SK-N-SH treated with all-trans-retinoic acid at 6 μM for 48 hours (cell line): ENCODE results near the gene RNF112.

Experiments used
- ATAC-seq: fragments of 200-7000 bp; cut with Tn5 transposase; 3 replicates; pipeline ENCODE4 v1.9.1; 2020; ENCODE audit warnings: mild to moderate bottlenecking, moderate library complexity
- ARNTL ChIP-seq: fragments of 450-650 bp; formaldehyde crosslinking; IDR thresholded peaks from 2 replicates; pipeline ENCODE4 v1.5.0; 2020; ENCODE audit warnings: low read depth, mild to moderate bottlenecking, moderate library complexity, borderline replicate concordance
- BACH2 ChIP-seq: fragments of 250-450 bp; sonication (Bioruptor Pico); IDR thresholded peaks from 2 replicates; pipeline ENCODE4 v1.9.0; 2021; ENCODE audit warnings: mild to moderate bottlenecking, borderline replicate concordance
- CREB5 ChIP-seq: fragments of 250-450 bp; sonication (Bioruptor Pico); IDR thresholded peaks from 2 replicates; pipeline ENCODE4 v1.5.1; 2020; ENCODE audit warnings: low read depth, mild to moderate bottlenecking, moderate library complexity
- CSDC2 ChIP-seq: fragments of 250-450 bp; sonication (Bioruptor Pico); IDR thresholded peaks from 2 replicates; pipeline ENCODE4 v1.5.0; 2020; ENCODE audit warnings: mild to moderate bottlenecking, moderate library complexity
- CSRNP3 ChIP-seq: fragments of 250-450 bp; sonication (Bioruptor Pico); IDR thresholded peaks from 2 replicates; pipeline ENCODE4 v1.5.1; 2021; ENCODE audit warnings: mild to moderate bottlenecking, moderate library complexity
- ESRRG ChIP-seq: fragments of 250-450 bp; sonication (Bioruptor Pico); IDR thresholded peaks from 2 replicates; pipeline ENCODE4 v1.6.1; 2021; ENCODE audit warnings: mild to moderate bottlenecking
- GLIS3 ChIP-seq: fragments of 250-450 bp; sonication (Bioruptor Pico); IDR thresholded peaks from 2 replicates; pipeline ENCODE4 v1.5.0; 2020; ENCODE audit warnings: mild to moderate bottlenecking, moderate library complexity
- ISL1 ChIP-seq: fragments of 250-450 bp; sonication (Bioruptor Pico); IDR thresholded peaks from 2 replicates; pipeline ENCODE4 v2.1.2; 2022; ENCODE audit warnings: mild to moderate bottlenecking, moderate library complexity
- OSR1 ChIP-seq: fragments of 250-450 bp; sonication (Bioruptor Pico); IDR thresholded peaks from 2 replicates; pipeline ENCODE4 v1.8.0; 2022; ENCODE audit warnings: moderate library complexity, mild to moderate bottlenecking, inconsistent platforms
- POU6F1 ChIP-seq: fragments of 250-450 bp; sonication (Bioruptor Pico); IDR thresholded peaks from 2 replicates; pipeline ENCODE4 v1.8.0; 2021; ENCODE audit warnings: low read depth, mild to moderate bottlenecking, moderate library complexity, borderline replicate concordance
- PPARA ChIP-seq: fragments of 250-450 bp; sonication (Bioruptor Pico); IDR thresholded peaks from 2 replicates; pipeline ENCODE4 v1.5.0; 2020; ENCODE audit warnings: mild to moderate bottlenecking, borderline replicate concordance
- RARB ChIP-seq: fragments of 250-450 bp; sonication (Bioruptor Pico); IDR thresholded peaks from 2 replicates; pipeline ENCODE4 v1.8.0; 2021; ENCODE audit warnings: mild to moderate bottlenecking, moderate library complexity
- SNAI2 ChIP-seq: fragments of 250-450 bp; sonication (Bioruptor Pico); IDR thresholded peaks from 2 replicates; pipeline ENCODE4 v1.5.0; 2020; ENCODE audit warnings: mild to moderate bottlenecking, moderate library complexity
- TCF4 ChIP-seq: fragments of 250-450 bp; sonication (Bioruptor Pico); IDR thresholded peaks from 2 replicates; pipeline ENCODE4 v1.8.0; 2021; ENCODE audit warnings: mild to moderate bottlenecking, moderate library complexity, borderline replicate concordance
- TOX ChIP-seq: fragments of 250-450 bp; sonication (Bioruptor Pico); IDR thresholded peaks from 2 replicates; pipeline ENCODE4 v1.8.0; 2021; ENCODE audit warnings: mild to moderate bottlenecking, moderate library complexity, borderline replicate concordance
- ZC3H10 ChIP-seq: fragments of 250-450 bp; sonication (Bioruptor Pico); IDR thresholded peaks from 2 replicates; pipeline ENCODE4 v1.5.1; 2021; ENCODE audit warnings: mild to moderate bottlenecking, moderate library complexity
- ZFP3 ChIP-seq: fragments of 250-450 bp; sonication (Bioruptor Pico); IDR thresholded peaks from 2 replicates; pipeline ENCODE4 v1.5.0; 2020; ENCODE audit warnings: mild to moderate bottlenecking, moderate library complexity
- ZFP30 ChIP-seq: fragments of 450-650 bp; formaldehyde crosslinking; IDR thresholded peaks from 2 replicates; pipeline ENCODE4 v1.5.0; 2022; ENCODE audit warnings: mild to moderate bottlenecking, moderate library complexity
- ZNF565 ChIP-seq: fragments of 450-650 bp; formaldehyde crosslinking; conservative IDR thresholded peaks from 2 replicates; pipeline ENCODE4 v1.5.0; 2020; ENCODE audit warnings: low read depth, mild to moderate bottlenecking, moderate library complexity
- ZNF70 ChIP-seq: fragments of 450-650 bp; formaldehyde crosslinking; IDR thresholded peaks from 2 replicates; pipeline ENCODE4 v1.5.0; 2020; ENCODE audit warnings: mild to moderate bottlenecking, moderate library complexity
- ZNF8 ChIP-seq: fragments of 450-650 bp; formaldehyde crosslinking; IDR thresholded peaks from 2 replicates; pipeline ENCODE4 v1.5.0; 2020; ENCODE audit warnings: mild to moderate bottlenecking, moderate library complexity
- TF ChIP-seq, protein P1 (sequence below): fragments of 250-450 bp; sonication (Bioruptor Pico); IDR thresholded peaks from 2 replicates; pipeline ENCODE4 v1.8.0; 2020; ENCODE audit warnings: mild to moderate bottlenecking, moderate library complexity, borderline replicate concordance
- TF ChIP-seq, protein P2 (sequence below): fragments of 250-450 bp; sonication (Bioruptor Pico); IDR thresholded peaks from 2 replicates; pipeline ENCODE4 v1.5.0; 2020; ENCODE audit warnings: mild to moderate bottlenecking, moderate library complexity

The RNF112 gene

GRCh38 chr17:19385521-19385983, 25.5 kb upstream of the RNF112 start:
- TF ChIP-seq ZNF70, result no peak
- TF ChIP-seq ARNTL (CRISPR knock-in tag), result no peak
- no peak for TF ChIP-seq ZC3H10 (CRISPR knock-in tag)
- TF ChIP-seq PPARA, result no peak
- TF ChIP-seq ZFP30 (CRISPR knock-in tag), result no peak
- no peak for TF ChIP-seq OSR1
- no peak for TF ChIP-seq TCF4 (CRISPR knock-in tag)
- no peak for TF ChIP-seq BACH2 (CRISPR knock-in tag)
- no peak for TF ChIP-seq CSDC2 (CRISPR knock-in tag)
- TF ChIP-seq ZNF565 (CRISPR knock-in tag), result no peak
- TF ChIP-seq ESRRG (CRISPR knock-in tag), result no peak
- TF ChIP-seq CREB5 (CRISPR knock-in tag), result no peak
- TF ChIP-seq ZNF8 (CRISPR knock-in tag), result no peak
- TF ChIP-seq ISL1, result no peak
- TF ChIP-seq, protein P1, sequence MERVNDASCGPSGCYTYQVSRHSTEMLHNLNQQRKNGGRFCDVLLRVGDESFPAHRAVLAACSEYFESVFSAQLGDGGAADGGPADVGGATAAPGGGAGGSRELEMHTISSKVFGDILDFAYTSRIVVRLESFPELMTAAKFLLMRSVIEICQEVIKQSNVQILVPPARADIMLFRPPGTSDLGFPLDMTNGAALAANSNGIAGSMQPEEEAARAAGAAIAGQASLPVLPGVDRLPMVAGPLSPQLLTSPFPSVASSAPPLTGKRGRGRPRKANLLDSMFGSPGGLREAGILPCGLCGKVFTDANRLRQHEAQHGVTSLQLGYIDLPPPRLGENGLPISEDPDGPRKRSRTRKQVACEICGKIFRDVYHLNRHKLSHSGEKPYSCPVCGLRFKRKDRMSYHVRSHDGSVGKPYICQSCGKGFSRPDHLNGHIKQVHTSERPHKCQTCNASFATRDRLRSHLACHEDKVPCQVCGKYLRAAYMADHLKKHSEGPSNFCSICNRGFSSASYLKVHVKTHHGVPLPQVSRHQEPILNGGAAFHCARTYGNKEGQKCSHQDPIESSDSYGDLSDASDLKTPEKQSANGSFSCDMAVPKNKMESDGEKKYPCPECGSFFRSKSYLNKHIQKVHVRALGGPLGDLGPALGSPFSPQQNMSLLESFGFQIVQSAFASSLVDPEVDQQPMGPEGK (CRISPR knock-in tag), result no peak
- no peak for TF ChIP-seq POU6F1 (CRISPR knock-in tag)
- ATAC-seq, result no peak

- no peak for TF ChIP-seq CSRNP3 (CRISPR knock-in tag)
- TF ChIP-seq BACH2 (CRISPR knock-in tag), result no peak
- no peak for TF ChIP-seq GLIS3 (CRISPR knock-in tag)
- TF ChIP-seq SNAI2, result no peak
- no peak for TF ChIP-seq RARB (CRISPR knock-in tag)
- TF ChIP-seq, protein P1 (CRISPR knock-in tag), result no peak
- no peak for TF ChIP-seq ZNF8 (CRISPR knock-in tag)
- no peak for TF ChIP-seq ZFP30 (CRISPR knock-in tag)
- no peak for TF ChIP-seq ESRRG (CRISPR knock-in tag)
- TF ChIP-seq, protein P2, sequence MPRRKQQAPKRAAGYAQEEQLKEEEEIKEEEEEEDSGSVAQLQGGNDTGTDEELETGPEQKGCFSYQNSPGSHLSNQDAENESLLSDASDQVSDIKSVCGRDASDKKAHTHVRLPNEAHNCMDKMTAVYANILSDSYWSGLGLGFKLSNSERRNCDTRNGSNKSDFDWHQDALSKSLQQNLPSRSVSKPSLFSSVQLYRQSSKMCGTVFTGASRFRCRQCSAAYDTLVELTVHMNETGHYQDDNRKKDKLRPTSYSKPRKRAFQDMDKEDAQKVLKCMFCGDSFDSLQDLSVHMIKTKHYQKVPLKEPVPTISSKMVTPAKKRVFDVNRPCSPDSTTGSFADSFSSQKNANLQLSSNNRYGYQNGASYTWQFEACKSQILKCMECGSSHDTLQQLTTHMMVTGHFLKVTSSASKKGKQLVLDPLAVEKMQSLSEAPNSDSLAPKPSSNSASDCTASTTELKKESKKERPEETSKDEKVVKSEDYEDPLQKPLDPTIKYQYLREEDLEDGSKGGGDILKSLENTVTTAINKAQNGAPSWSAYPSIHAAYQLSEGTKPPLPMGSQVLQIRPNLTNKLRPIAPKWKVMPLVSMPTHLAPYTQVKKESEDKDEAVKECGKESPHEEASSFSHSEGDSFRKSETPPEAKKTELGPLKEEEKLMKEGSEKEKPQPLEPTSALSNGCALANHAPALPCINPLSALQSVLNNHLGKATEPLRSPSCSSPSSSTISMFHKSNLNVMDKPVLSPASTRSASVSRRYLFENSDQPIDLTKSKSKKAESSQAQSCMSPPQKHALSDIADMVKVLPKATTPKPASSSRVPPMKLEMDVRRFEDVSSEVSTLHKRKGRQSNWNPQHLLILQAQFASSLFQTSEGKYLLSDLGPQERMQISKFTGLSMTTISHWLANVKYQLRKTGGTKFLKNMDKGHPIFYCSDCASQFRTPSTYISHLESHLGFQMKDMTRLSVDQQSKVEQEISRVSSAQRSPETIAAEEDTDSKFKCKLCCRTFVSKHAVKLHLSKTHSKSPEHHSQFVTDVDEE (CRISPR knock-in tag), result no peak
- no peak for TF ChIP-seq TOX (CRISPR knock-in tag)
- TF ChIP-seq ZFP3 (CRISPR knock-in tag), result no peak
- TF ChIP-seq TCF4 (CRISPR knock-in tag), result no peak
- no peak for TF ChIP-seq ARNTL (CRISPR knock-in tag)
- TF ChIP-seq ZC3H10 (CRISPR knock-in tag), result no peak
- TF ChIP-seq CREB5 (CRISPR knock-in tag), result no peak
- TF ChIP-seq ZNF565 (CRISPR knock-in tag), result no peak
- peak; percentile 37 for ATAC-seq
Measured at GRCh38 chr17:19386051-19386929, 24.7 kb upstream of the RNF112 start.
